Glutamatergic neuron (in vitro differentiated cells): ENCODE measurements around the gene RBX1. TPM values are rescaled to one million over a fixed set of nuclear protein-coding genes. Genes with fewer than 3 reads are reported as not detected.
A peak's percentile ranks its signal among the peaks of the same experiment; 100 is the strongest.

ENCODE experiments used
- DNase-seq: peaks from one replicate; pipeline ENCODE4 v3.0.0; 2022
- H3K27ac Mint-ChIP-seq: one replicate; pipeline ENCODE4 v1.8.0; 2020; ENCODE audit warnings: mild to moderate bottlenecking, mixed read lengths, inconsistent platforms; ENCODE audit not compliant: unreplicated experiment
- H3K27me3 Mint-ChIP-seq: one replicate; pipeline ENCODE4 v1.8.0; 2020; ENCODE audit warnings: mild to moderate bottlenecking, moderate library complexity, mixed read lengths, inconsistent platforms; ENCODE audit not compliant: unreplicated experiment
- H3K36me3 Mint-ChIP-seq: one replicate; pipeline ENCODE4 v1.8.0; 2020; ENCODE audit warnings: mild to moderate bottlenecking, mixed read lengths, inconsistent platforms; ENCODE audit not compliant: unreplicated experiment
- H3K4me1 Mint-ChIP-seq: one replicate; pipeline ENCODE4 v1.8.0; 2020; ENCODE audit warnings: mild to moderate bottlenecking, low read depth, mixed read lengths, inconsistent platforms; ENCODE audit not compliant: unreplicated experiment
- H3K4me3 Mint-ChIP-seq: one replicate; pipeline ENCODE4 v1.8.0; 2020; ENCODE audit warnings: mild to moderate bottlenecking, mixed read lengths, inconsistent platforms; ENCODE audit not compliant: unreplicated experiment
- H3K9me3 Mint-ChIP-seq: one replicate; pipeline ENCODE4 v1.8.0; 2020; ENCODE audit warnings: mild to moderate bottlenecking, moderate library complexity, mixed read lengths, inconsistent platforms; ENCODE audit not compliant: unreplicated experiment
- total RNA-seq: library from RNA; stranded (reverse); fragmentation: NEBNext Ultra II Directional; extraction: Animal tissue kit (Norgen Biotek cat#: 25700); gene quantifications from one replicate; pipeline ENCODE4 v1.2.1, GENCODE V29; 2021; ENCODE audit not compliant: unreplicated experiment
- TF ChIP-seq, protein P1 (sequence below): fragments of 200-600 bp; sonication (generic); IDR thresholded peaks from one replicate; pipeline ENCODE4 v1.5.0; 2021; ENCODE audit not compliant: partially characterized antibody, unreplicated experiment

Gene RBX1
- total RNA-seq, 1 donor from 2014 or later, result 66.4 TPM

DNA sequence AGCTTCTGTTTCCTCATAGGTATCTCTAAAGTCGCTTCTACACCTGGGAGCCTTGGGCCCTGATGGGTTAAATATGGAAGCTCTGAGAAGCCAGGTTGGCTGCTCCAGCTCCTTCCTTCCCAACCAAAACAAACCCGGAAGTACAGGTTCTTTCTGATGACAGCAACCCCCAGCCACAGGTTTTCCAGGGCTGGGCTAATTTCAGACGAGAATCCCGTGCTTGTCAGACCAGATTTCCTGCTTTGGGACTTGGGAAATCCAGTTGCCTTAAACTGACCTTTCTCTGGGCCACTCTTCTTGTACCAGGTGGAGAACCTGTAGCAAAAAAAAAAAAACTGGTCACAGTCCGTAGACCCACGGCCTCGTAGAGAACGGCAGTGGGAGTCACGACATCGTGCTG is 51.9 kb downstream of the RBX1 start:
- H3K36me3 Mint-ChIP-seq, result no peaks in the 10 kb centered on the region
- no peak overlapping the region for H3K27ac Mint-ChIP-seq
- no peak overlapping the region for H3K4me3 Mint-ChIP-seq

GRCh38 chr22:41003976-41004375 is 52.8 kb downstream of the RBX1 start:
- H3K9me3 Mint-ChIP-seq, result peaks cover 2% of the 10 kb centered on the region
- no peaks in the 10 kb centered on the region for H3K36me3 Mint-ChIP-seq
- no peaks in the 10 kb centered on the region for H3K27me3 Mint-ChIP-seq
- TF ChIP-seq, protein P1, sequence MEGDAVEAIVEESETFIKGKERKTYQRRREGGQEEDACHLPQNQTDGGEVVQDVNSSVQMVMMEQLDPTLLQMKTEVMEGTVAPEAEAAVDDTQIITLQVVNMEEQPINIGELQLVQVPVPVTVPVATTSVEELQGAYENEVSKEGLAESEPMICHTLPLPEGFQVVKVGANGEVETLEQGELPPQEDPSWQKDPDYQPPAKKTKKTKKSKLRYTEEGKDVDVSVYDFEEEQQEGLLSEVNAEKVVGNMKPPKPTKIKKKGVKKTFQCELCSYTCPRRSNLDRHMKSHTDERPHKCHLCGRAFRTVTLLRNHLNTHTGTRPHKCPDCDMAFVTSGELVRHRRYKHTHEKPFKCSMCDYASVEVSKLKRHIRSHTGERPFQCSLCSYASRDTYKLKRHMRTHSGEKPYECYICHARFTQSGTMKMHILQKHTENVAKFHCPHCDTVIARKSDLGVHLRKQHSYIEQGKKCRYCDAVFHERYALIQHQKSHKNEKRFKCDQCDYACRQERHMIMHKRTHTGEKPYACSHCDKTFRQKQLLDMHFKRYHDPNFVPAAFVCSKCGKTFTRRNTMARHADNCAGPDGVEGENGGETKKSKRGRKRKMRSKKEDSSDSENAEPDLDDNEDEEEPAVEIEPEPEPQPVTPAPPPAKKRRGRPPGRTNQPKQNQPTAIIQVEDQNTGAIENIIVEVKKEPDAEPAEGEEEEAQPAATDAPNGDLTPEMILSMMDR, result no peak
- no peak overlapping the region for H3K4me3 Mint-ChIP-seq
- DNase-seq, result no peak
- H3K4me1 Mint-ChIP-seq, result no peaks in the 10 kb centered on the region
- no peak overlapping the region for H3K27ac Mint-ChIP-seq

More for the DNA sequence above, 51.9 kb downstream of the RBX1 start:
- H3K4me1 Mint-ChIP-seq, result no peaks in the 10 kb centered on the region
- no peak for DNase-seq
- TF ChIP-seq, protein P1, result no peak
- no peaks in the 10 kb centered on the region for H3K27me3 Mint-ChIP-seq
- H3K9me3 Mint-ChIP-seq, result peaks cover 2% of the 10 kb centered on the region

DNA sequence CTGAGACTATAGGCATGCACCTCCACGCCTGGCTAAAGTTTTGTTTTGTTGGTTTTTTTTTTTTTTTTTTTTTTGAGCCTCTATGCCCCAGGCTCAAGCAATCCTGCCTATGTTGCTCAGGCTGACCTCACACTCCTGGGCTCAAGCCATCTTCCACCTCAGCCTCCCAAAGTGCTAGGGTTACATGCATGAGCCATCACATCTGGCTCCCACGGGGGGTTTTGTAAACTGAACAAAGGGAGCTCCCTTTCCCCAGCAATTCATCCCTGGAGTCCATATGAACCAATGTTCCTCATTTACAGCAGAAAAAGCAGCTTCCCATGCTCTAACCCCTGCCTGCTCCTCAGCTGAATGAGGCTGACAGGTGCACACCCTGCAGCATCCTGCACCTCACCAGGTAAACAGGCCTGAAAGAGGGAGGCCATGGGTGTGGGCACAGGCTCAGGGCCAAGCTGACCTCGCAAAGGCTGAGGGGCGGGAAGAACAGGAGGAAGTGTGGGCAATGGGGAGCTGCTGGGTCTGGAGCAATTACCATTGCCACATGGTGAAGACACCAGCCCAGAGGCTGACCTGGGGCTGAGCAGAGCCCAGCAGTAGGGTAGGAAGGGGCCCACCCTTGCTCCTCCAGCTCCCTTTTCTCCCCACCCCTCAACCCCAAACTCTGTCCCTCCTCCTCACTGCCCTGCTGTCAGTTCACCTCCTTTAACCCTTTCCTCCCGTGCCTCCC is 58.2 kb downstream of the RBX1 start:
- Mint-ChIP-seq H3K4me3 (no peak overlapping the region), H3K4me1 (no peaks in the 10 kb centered on the region), H3K27ac (no peak overlapping the region), H3K36me3 (no peaks in the 10 kb centered on the region), H3K27me3 (no peaks in the 10 kb centered on the region), H3K9me3 (peaks cover 2% of the 10 kb centered on the region)
- TF ChIP-seq, protein P1, result no peak
- no peak for DNase-seq

GRCh38 chr22:41015003-41015402 is 63.8 kb downstream of the RBX1 start:
- Mint-ChIP-seq H3K27me3 (no peaks in the 10 kb centered on the region), H3K9me3 (no peaks in the 10 kb centered on the region), H3K4me1 (no peaks in the 10 kb centered on the region), H3K27ac (no peak overlapping the region), H3K36me3 (no peaks in the 10 kb centered on the region), H3K4me3 (no peak overlapping the region)
- TF ChIP-seq, protein P1, result no peak
- no peak for DNase-seq

GRCh38 chr22:41021061-41021612 is 70.0 kb downstream of the RBX1 start:
- Mint-ChIP-seq H3K36me3 (no peaks in the 10 kb centered on the region), H3K4me1 (peaks cover 6% of the 10 kb centered on the region), H3K27me3 (peaks cover 5% of the 10 kb centered on the region), H3K27ac (peak overlapping the region; percentile 99), H3K9me3 (peaks cover 4% of the 10 kb centered on the region), H3K4me3 (peak overlapping the region; percentile 79)
- peak; percentile 27 for DNase-seq
- TF ChIP-seq, protein P1, result no peak
